Measurements from ENCODE around the gene RS1. TPM values are rescaled to one million over a fixed set of nuclear protein-coding genes. Genes with fewer than 3 reads are reported as not detected.

RS1 gene
- total RNA-seq (not detected), polyA plus RNA-seq (not detected)

- H3K27me3 ChIP-seq (ENCODE audit: control insufficient read depth in 4 of 4, insufficient read depth in 4 of 4, low read length in 3 of 4): no peaks in the 10 kb centered on the region
- no peak for TF ChIP-seq HNF4A (conservative IDR thresholded peaks at IDR 0.05)
- no peak for TF ChIP-seq CTCF (IDR thresholded peaks at IDR 0.05; ENCODE audit: low read depth, low read length, missing input control)
- no peak for TF ChIP-seq YY1 (IDR thresholded peaks at IDR 0.05)
- no peak for DNase-seq (ENCODE audit: low spot score)
- H3K27ac ChIP-seq (ENCODE audit: low read depth in 1 of 2, low read length in 2 of 2): no peak within 1 kb of the TSS
- no peaks in the 10 kb centered on the region for H3K36me3 ChIP-seq (ENCODE audit: control insufficient read depth in 4 of 4, insufficient read depth in 3 of 4, low read depth in 1 of 4, low read length in 3 of 4)
- 85% methylated on average over 10 of the region's 10 CpGs for WGBS
- H3K9me3 ChIP-seq (ENCODE audit: control insufficient read depth in 4 of 4, low read length in 3 of 4): no peaks in the 10 kb centered on the region
- no peak within 1 kb of the TSS for H3K4me3 ChIP-seq (ENCODE audit: low read depth in 1 of 3, low read length in 3 of 3)
- no peaks in the 10 kb centered on the region for H3K4me1 ChIP-seq (ENCODE audit: control insufficient read depth in 4 of 4, insufficient read depth in 4 of 4, low read length in 3 of 4)
- no peak within 1 kb of the TSS for H3K9ac ChIP-seq (ENCODE audit: low read depth in 1 of 2, low read length in 2 of 2)
Measured at GRCh38 chrX:18672008-18672407, at the start of gene RS1. RS1 (minus strand) TSS chrX:18672108; CDS start chrX:18672068, 40 bp downstream.

GRCh38 chrX:18719852-18720251 is 47.9 kb upstream of the RS1 start:
- 67% methylated on average over 4 of the region's 4 CpGs for WGBS
- Histone ChIP-seq H3K9ac (ENCODE audit: low read depth in 1 of 2, low read length in 2 of 2) (no peak overlapping the region), H3K9me3 (ENCODE audit: control insufficient read depth in 4 of 4, low read length in 3 of 4) (no peaks in the 10 kb centered on the region), H3K27ac (ENCODE audit: low read depth in 1 of 2, low read length in 2 of 2) (no peak overlapping the region), H3K4me1 (ENCODE audit: control insufficient read depth in 4 of 4, insufficient read depth in 4 of 4, low read length in 3 of 4) (peaks cover 0 to 3% (median 0%) of the 10 kb centered on the region in 4 donors), H3K36me3 (ENCODE audit: control insufficient read depth in 4 of 4, insufficient read depth in 3 of 4, low read depth in 1 of 4, low read length in 3 of 4) (no peaks in the 10 kb centered on the region), H3K27me3 (ENCODE audit: control insufficient read depth in 4 of 4, insufficient read depth in 4 of 4, low read length in 3 of 4) (no peaks in the 10 kb centered on the region), H3K4me3 (ENCODE audit: low read depth in 1 of 3, low read length in 3 of 3) (no peak overlapping the region)
- no peak for DNase-seq (ENCODE audit: low spot score)
- TF ChIP-seq TAF1 (conservative IDR thresholded peaks at IDR 0.05): no peak
- no peak for TF ChIP-seq EGR1 (IDR thresholded peaks at IDR 0.05; ENCODE audit: low read depth in 2 of 2)
- TF ChIP-seq HNF4G (IDR thresholded peaks at IDR 0.05): no peak
- peak in 1 of 2 donors; percentile 5 for TF ChIP-seq HNF4A (conservative IDR thresholded peaks at IDR 0.05)
- TF ChIP-seq ZBTB33 (IDR thresholded peaks at IDR 0.05): no peak

GRCh38 chrX:18714910-18715309 is 43.0 kb upstream of the RS1 start:
- no peak overlapping the region for H3K9ac ChIP-seq (ENCODE audit: low read depth in 1 of 2, low read length in 2 of 2)
- H3K36me3 ChIP-seq (ENCODE audit: control insufficient read depth in 4 of 4, insufficient read depth in 3 of 4, low read depth in 1 of 4, low read length in 3 of 4): no peaks in the 10 kb centered on the region
- H3K27me3 ChIP-seq (ENCODE audit: control insufficient read depth in 4 of 4, insufficient read depth in 4 of 4, low read length in 3 of 4): no peaks in the 10 kb centered on the region
- 94% methylated on average over 9 of the region's 9 CpGs for WGBS
- H3K4me1 ChIP-seq (ENCODE audit: control insufficient read depth in 4 of 4, insufficient read depth in 4 of 4, low read length in 3 of 4): peaks cover 0 to 3% (median 0%) of the 10 kb centered on the region in 4 donors
- no peak for DNase-seq (ENCODE audit: low spot score)
- TF ChIP-seq NR2F2 (IDR thresholded peaks at IDR 0.05) (no peak), ZBTB33 (IDR thresholded peaks at IDR 0.05) (no peak), EGR1 (IDR thresholded peaks at IDR 0.05; ENCODE audit: low read depth in 2 of 2) (no peak), FOXA1 (IDR thresholded peaks at IDR 0.05) (no peak), RAD21 (IDR thresholded peaks at IDR 0.05) (no peak), TAF1 (conservative IDR thresholded peaks at IDR 0.05) (no peak), SP1 (IDR thresholded peaks at IDR 0.05) (no peak), JUND (IDR thresholded peaks at IDR 0.05) (no peak), REST (IDR thresholded peaks at IDR 0.05) (no peak), ATF3 (IDR thresholded peaks at IDR 0.05) (no peak), YY1 (IDR thresholded peaks at IDR 0.05) (no peak), GABPA (IDR thresholded peaks at IDR 0.05 in 1 of 2, conservative IDR thresholded peaks at IDR 0.05 in 1 of 2) (no peak), HNF4A (conservative IDR thresholded peaks at IDR 0.05) (no peak), CTCF (IDR thresholded peaks at IDR 0.05; ENCODE audit: low read depth, low read length, missing input control) (no peak)
- H3K9me3 ChIP-seq (ENCODE audit: control insufficient read depth in 4 of 4, low read length in 3 of 4): no peaks in the 10 kb centered on the region
- H3K4me3 ChIP-seq (ENCODE audit: low read depth in 1 of 3, low read length in 3 of 3): no peak overlapping the region
- no peak overlapping the region for H3K27ac ChIP-seq (ENCODE audit: low read depth in 1 of 2, low read length in 2 of 2)
